IMR-90 (cell line): ENCODE results near the gene IQSEC3. TPM values are rescaled to one million over a fixed set of nuclear protein-coding genes. Genes with fewer than 3 reads are reported as not detected.

ENCODE experiments used
- ATAC-seq: fragments of 200-7000 bp; cut with Tn5 transposase; 2 replicates; pipeline ENCODE4 v1.9.1; 2020; ENCODE audit warnings: low read depth, mild to moderate bottlenecking, moderate library complexity
- BruUV-seq: library from RNA; stranded (reverse); fragments of 400-500 nt; replicated peaks from 2 replicates; lab custom pipeline; 2021; lab: Mats Ljungman, UMichigan
- CTCF ChIA-PET: fragments of 300-600 bp; formaldehyde crosslinking; extraction: SDS; loops from one replicate; lab custom pipeline; 2021; ENCODE audit warnings: antibody characterized with exemption; lab: Yijun Ruan, JAX
- POLR2A ChIA-PET: fragments of 300-600 bp; sonication (Branson Sonifier 250); formaldehyde crosslinking; loops from one replicate; lab custom pipeline; 2022; ENCODE audit warnings: antibody characterized with exemption; ENCODE audit not compliant: unreplicated experiment; lab: Charles Lee
- DNase-seq: peaks from one replicate; pipeline ENCODE4 v3.0.0; 2013
- H2AFZ ChIP-seq: replicated peaks from 2 replicates; pipeline ENCODE3; 2013; ENCODE audit warnings: low read length, mild to moderate bottlenecking; ENCODE audit not compliant: poor library complexity
- H2AK5ac ChIP-seq: 2 replicates; pipeline ENCODE4 v1.6.1; 2013; ENCODE audit warnings: low read depth, low read length, inconsistent platforms
- H2AK9ac ChIP-seq: replicated peaks from 2 replicates; pipeline ENCODE3; 2013; ENCODE audit warnings: mild to moderate bottlenecking, low read depth, low read length, moderate library complexity; ENCODE audit not compliant: poor library complexity
- H2BK120ac ChIP-seq: 2 replicates; pipeline ENCODE4 v1.6.1; 2013; ENCODE audit warnings: low read depth, low read length, inconsistent platforms
- H2BK15ac ChIP-seq: 3 replicates; pipeline ENCODE4 v1.6.1; 2013; ENCODE audit warnings: low read depth, low read length, inconsistent platforms
- H2BK20ac ChIP-seq: 2 replicates; pipeline ENCODE4 v1.6.1; 2013; ENCODE audit warnings: low read depth, mild to moderate bottlenecking, inconsistent platforms, low read length, moderate library complexity
- H2BK5ac ChIP-seq: 2 replicates; pipeline ENCODE4 v1.6.1; 2013; ENCODE audit warnings: mild to moderate bottlenecking, low read depth, low read length, inconsistent platforms; ENCODE audit not compliant: poor library complexity, severe bottlenecking
- H3K14ac ChIP-seq: replicated peaks from 2 replicates; pipeline ENCODE4 v1.6.1; 2013; ENCODE audit warnings: low read depth, low read length, inconsistent platforms
- H3K18ac ChIP-seq: 2 replicates; pipeline ENCODE4 v1.6.1; 2013; ENCODE audit warnings: low read depth, low read length, control low read depth
- H3K23ac ChIP-seq: 2 replicates; pipeline ENCODE4 v1.6.1; 2013; ENCODE audit warnings: low read depth, low read length, inconsistent platforms
- H3K27ac ChIP-seq: 2 replicates; pipeline ENCODE4 v1.5.1; 2013; ENCODE audit warnings: mild to moderate bottlenecking, control low read depth, low read length; ENCODE audit not compliant: insufficient read depth
- H3K27me3 ChIP-seq: 2 replicates; pipeline ENCODE4 v1.6.1; 2013; ENCODE audit warnings: low read length; ENCODE audit not compliant: control insufficient read depth, insufficient read depth
- H3K36me3 ChIP-seq: 2 replicates; pipeline ENCODE4 v1.6.1; 2013; ENCODE audit warnings: low read length, mixed read lengths; ENCODE audit not compliant: control insufficient read depth, insufficient read depth
- H3K4ac ChIP-seq: 2 replicates; pipeline ENCODE4 v1.6.1; 2013; ENCODE audit warnings: low read depth, low read length, inconsistent platforms
- H3K4me1 ChIP-seq: 2 replicates; pipeline ENCODE4 v1.6.1; 2013; ENCODE audit warnings: low read length, mixed read lengths; ENCODE audit not compliant: control insufficient read depth, insufficient read depth
- H3K4me2 ChIP-seq: 2 replicates; pipeline ENCODE4 v1.6.1; 2013; ENCODE audit warnings: low read depth, mild to moderate bottlenecking, control low read depth, low read length, moderate library complexity
- H3K4me3 ChIP-seq: 2 replicates; pipeline ENCODE4 v1.5.1; 2013; ENCODE audit warnings: low read depth, mild to moderate bottlenecking, control low read depth, low read length, moderate library complexity; ENCODE audit not compliant: insufficient read depth
- H3K56ac ChIP-seq: 2 replicates; pipeline ENCODE4 v1.6.1; 2013; ENCODE audit warnings: low read length, inconsistent platforms; ENCODE audit not compliant: insufficient read depth; ENCODE audit errors: extremely low read depth
- H3K79me1 ChIP-seq, 2 experiments: 2 replicates each; pipeline ENCODE4 v1.6.1; 2013; ENCODE audit warnings: low read length in 2 of 2, inconsistent platforms in 1 of 2, low read depth in 1 of 2
- H3K9ac ChIP-seq: 2 replicates; pipeline ENCODE4 v1.6.1; 2013; ENCODE audit warnings: low read depth, low read length, control low read depth
- H3K9me1 ChIP-seq: 2 replicates; pipeline ENCODE4 v1.6.1; 2013; ENCODE audit warnings: low read length, inconsistent platforms; ENCODE audit not compliant: insufficient read depth
- H3K9me3 ChIP-seq: 2 replicates; pipeline ENCODE4 v1.6.1; 2013; ENCODE audit warnings: low read length; ENCODE audit not compliant: control insufficient read depth, insufficient read depth
- H4K20me1 ChIP-seq: 2 replicates; pipeline ENCODE4 v1.6.1; 2013; ENCODE audit warnings: low read length, inconsistent platforms; ENCODE audit not compliant: insufficient read depth
- H4K5ac ChIP-seq: 2 replicates; pipeline ENCODE4 v1.6.1; 2013; ENCODE audit warnings: mild to moderate bottlenecking, low read depth, low read length, control low read depth
- H4K8ac ChIP-seq, 2 experiments: 2 replicates each; pipeline ENCODE4 v1.6.1; 2013; ENCODE audit warnings: low read depth in 2 of 2, low read length in 2 of 2, control low read depth in 1 of 2, inconsistent platforms in 1 of 2
- H4K91ac ChIP-seq: 2 replicates; pipeline ENCODE4 v1.6.1; 2013; ENCODE audit warnings: low read depth, low read length, inconsistent platforms; ENCODE audit not compliant: insufficient read depth
- BHLHE40 ChIP-seq: fragments of 150-350 bp; IDR thresholded peaks from 2 replicates; pipeline ENCODE4 v1.6.1; 2016; ENCODE audit warnings: mild to moderate bottlenecking, low read depth, low read length
- CEBPB ChIP-seq: IDR thresholded peaks from 2 replicates; pipeline ENCODE4 v1.6.1; 2012; ENCODE audit warnings: low read depth, low read length, improper control_type of control experiment
- CHD1 ChIP-seq: IDR thresholded peaks from 2 replicates; pipeline ENCODE4 v1.6.1; 2012; ENCODE audit warnings: low read depth, low read length, improper control_type of control experiment
- CTCF ChIP-seq: conservative IDR thresholded peaks from 2 replicates; pipeline ENCODE4 v1.5.1; 2012; ENCODE audit warnings: mild to moderate bottlenecking, low read depth, low read length, improper control_type of control experiment
- ELK1 ChIP-seq: fragments of 150-350 bp; IDR thresholded peaks from 2 replicates; pipeline ENCODE4 v1.6.1; 2016; ENCODE audit warnings: low read depth, mild to moderate bottlenecking, low read length, moderate library complexity, borderline replicate concordance
- FOS ChIP-seq: fragments of 150-350 bp; IDR thresholded peaks from 2 replicates; pipeline ENCODE4 v1.6.1; 2016; ENCODE audit warnings: low read depth, low read length
- MAFK ChIP-seq: IDR thresholded peaks from 2 replicates; pipeline ENCODE4 v1.6.1; 2012; ENCODE audit warnings: low read depth, low read length, improper control_type of control experiment
- MAZ ChIP-seq: IDR thresholded peaks from 2 replicates; pipeline ENCODE4 v1.6.1; 2012; ENCODE audit warnings: low read depth, mild to moderate bottlenecking, low read length, improper control_type of control experiment, moderate library complexity, borderline replicate concordance
- MXI1 ChIP-seq: IDR thresholded peaks from 2 replicates; pipeline ENCODE4 v1.6.1; 2012; ENCODE audit warnings: low read depth, mild to moderate bottlenecking, low read length, moderate library complexity, borderline replicate concordance
- NFE2L2 ChIP-seq: fragments of 150-350 bp; IDR thresholded peaks from 2 replicates; pipeline ENCODE4 v1.6.1; 2016; ENCODE audit warnings: low read depth, mild to moderate bottlenecking, low read length
- POLR2A ChIP-seq: IDR thresholded peaks from 2 replicates; pipeline ENCODE4 v1.6.1; 2012; ENCODE audit warnings: mild to moderate bottlenecking, low read depth, low read length
- RAD21 ChIP-seq: IDR thresholded peaks from 2 replicates; pipeline ENCODE4 v1.6.1; 2012; ENCODE audit warnings: low read length, improper control_type of control experiment
- RCOR1 ChIP-seq: IDR thresholded peaks from 2 replicates; pipeline ENCODE4 v1.6.1; 2012; ENCODE audit warnings: mild to moderate bottlenecking, low read length, improper control_type of control experiment; ENCODE audit not compliant: insufficient replicate concordance
- RFX5 ChIP-seq: IDR thresholded peaks from 2 replicates; pipeline ENCODE4 v1.8.0; 2012; ENCODE audit warnings: low read depth, mild to moderate bottlenecking, low read length, moderate library complexity
- SMC3 ChIP-seq: fragments of 150-350 bp; IDR thresholded peaks from 2 replicates; pipeline ENCODE4 v1.6.1; 2016; ENCODE audit warnings: low read depth, mild to moderate bottlenecking, antibody characterized with exemption, low read length, moderate library complexity
- USF2 ChIP-seq: fragments of 150-350 bp; IDR thresholded peaks from 2 replicates; pipeline ENCODE4 v1.6.1; 2017; ENCODE audit warnings: mild to moderate bottlenecking, antibody characterized with exemption, low read length, low read depth
- WGBS, 2 experiments: methylation state at CpG; one replicate each; pipeline versions ENCODE4 v1.1.5 to v1.1.7; 2013; ENCODE audit warnings: missing lambda C conversion rate in 2 of 2; ENCODE audit not compliant: insufficient read length in 1 of 2; ENCODE audit errors: extremely low coverage in 2 of 2; 5-methylcytosine and 5-hydroxymethylcytosine counted together
- dilution Hi-C: fragments of 300-500 bp; cut with HindIII; formaldehyde crosslinking; loops from one replicate; pipeline ENCODE4 v1.14.3; 2018; ENCODE audit warnings: low sequenced_read_pairs; ENCODE audit not compliant: unreplicated experiment
- in situ Hi-C: fragments of 300-500 bp; cut with MboI; formaldehyde crosslinking; loops from 3 replicates; pipeline ENCODE4 v1.14.3; 2019; ENCODE audit warnings: low sequenced_read_pairs, inconsistent platforms, mixed read lengths
- intact Hi-C: fragments of 100-400 bp; cut with micrococcal nuclease; formaldehyde crosslinking; loops from 2 replicates; pipeline ENCODE4 v1.10.0; 2022
- polyA plus RNA-seq, 3 experiments: library from polyadenylated mRNA; depleted of rRNA; stranded (reverse); fragments of >200 nt; gene quantifications; 2 replicates each; pipeline ENCODE4 v1.2.3, GENCODE V29; 2012; ENCODE audit warnings: low replicate concordance in 1 of 3
- total RNA-seq: library from RNA; depleted of rRNA; stranded (reverse); fragments of >200 nt; gene quantifications from 2 replicates; pipeline ENCODE4 v1.2.3, GENCODE V29; 2012

The IQSEC3 gene
- total and polyA plus RNA-seq, 2 of the 4 experiments (the other 2 are of a cell fraction) = 0.10 TPM; not detected in 1

- Histone ChIP-seq H2BK20ac (no peak overlapping the region), H2AFZ (no peak overlapping the region), H3K14ac (no peak overlapping the region), H2BK15ac (no peak overlapping the region), H3K4ac (no peak overlapping the region), H3K27me3 (peaks cover 81% of the 10 kb centered on the region), H2BK5ac (no peak overlapping the region), H3K9ac (no peak overlapping the region), H4K8ac (no peak overlapping the region), H3K79me1 (no peaks in the 10 kb centered on the region), H3K27ac (no peak overlapping the region), H3K23ac (no peak overlapping the region), H3K4me2 (no peak overlapping the region), H3K4me1 (no peaks in the 10 kb centered on the region), H3K9me1 (no peaks in the 10 kb centered on the region), H2AK9ac (no peak overlapping the region), H4K5ac (no peak overlapping the region), H2BK120ac (no peak overlapping the region), H4K91ac (no peak overlapping the region), H3K56ac (no peak overlapping the region), H2AK5ac (no peak overlapping the region), H3K4me3 (no peak overlapping the region), H4K20me1 (no peaks in the 10 kb centered on the region), H3K9me3 (0 out of 2 replicates have a peak, but pooled peaks cover 2% of the 10 kb centered on the region), H3K36me3 (no peaks in the 10 kb centered on the region), H3K18ac (no peak overlapping the region)
- no peak for DNase-seq
- WGBS, 2 experiments = 69% methylated on average over 7 of the region's 14 CpGs; no CpG with 5 or more reads in 1 of the 2 experiments
- CTCF ChIA-PET = no interaction called here
- dilution Hi-C loops (no loop called here), intact Hi-C loops (no loop called here), in situ Hi-C loops (no loop called here)
- ATAC-seq = no peak
- no TSS peak for BruUV-seq
- TF ChIP-seq MXI1 (no peak), USF2 (no peak), BHLHE40 (no peak), NFE2L2 (no peak), ELK1 (no peak), CHD1 (no peak), SMC3 (no peak), MAFK (no peak), CEBPB (no peak), POLR2A (no peak), MAZ (no peak), FOS (no peak), RAD21 (no peak), RFX5 (no peak), CTCF (no peak), RCOR1 (no peak)
- POLR2A ChIA-PET = no interaction called here
These were observed 159.8 kb downstream of the IQSEC3 start for GRCh38 chr12:226401-226800.
